ENCODE data around the gene CCL1. TPM values are rescaled to one million over a fixed set of nuclear protein-coding genes. Genes with fewer than 3 reads are reported as not detected.

Gene CCL1
- total RNA-seq, 2 donors from 2014 or later: not detected

DNA sequence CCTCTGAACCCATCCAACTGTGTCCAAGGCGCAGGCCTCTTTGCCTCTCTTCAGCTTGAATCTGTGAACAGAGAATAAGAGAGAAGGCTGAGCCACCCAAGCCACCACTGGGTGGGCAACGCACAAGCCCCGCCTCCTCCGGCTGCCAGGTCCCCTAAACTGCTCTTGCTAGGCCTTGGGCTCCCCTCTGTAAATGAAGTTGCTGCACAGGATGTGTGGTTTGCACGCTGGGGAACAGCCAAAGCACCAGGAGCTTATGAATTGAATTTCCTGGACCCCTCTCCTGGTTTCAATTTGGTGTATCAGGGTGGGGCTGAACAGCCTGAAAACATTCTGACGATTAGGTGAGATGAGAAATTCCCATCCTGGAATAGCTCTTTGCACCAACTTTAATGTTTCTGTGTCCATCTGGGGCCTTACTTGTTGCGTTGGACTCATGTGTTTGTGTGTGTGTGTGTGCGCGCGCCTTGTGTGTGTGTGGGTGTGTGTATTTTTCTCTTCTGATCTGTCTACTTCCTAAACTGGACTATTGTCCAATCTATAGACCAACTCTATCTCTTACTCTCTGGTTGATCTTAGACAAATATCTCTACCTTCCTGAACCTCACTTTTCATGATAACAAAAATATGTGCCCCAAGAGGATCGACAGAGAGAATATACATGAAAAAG lies 2.3 kb downstream of the CCL1 start:
- no peak overlapping the region for H3K9ac ChIP-seq (ENCODE audit: low read depth in 2 of 2, low read length in 2 of 2)
- H3K9me3 ChIP-seq: no peaks in the 10 kb centered on the region
- TF ChIP-seq, protein P1, sequence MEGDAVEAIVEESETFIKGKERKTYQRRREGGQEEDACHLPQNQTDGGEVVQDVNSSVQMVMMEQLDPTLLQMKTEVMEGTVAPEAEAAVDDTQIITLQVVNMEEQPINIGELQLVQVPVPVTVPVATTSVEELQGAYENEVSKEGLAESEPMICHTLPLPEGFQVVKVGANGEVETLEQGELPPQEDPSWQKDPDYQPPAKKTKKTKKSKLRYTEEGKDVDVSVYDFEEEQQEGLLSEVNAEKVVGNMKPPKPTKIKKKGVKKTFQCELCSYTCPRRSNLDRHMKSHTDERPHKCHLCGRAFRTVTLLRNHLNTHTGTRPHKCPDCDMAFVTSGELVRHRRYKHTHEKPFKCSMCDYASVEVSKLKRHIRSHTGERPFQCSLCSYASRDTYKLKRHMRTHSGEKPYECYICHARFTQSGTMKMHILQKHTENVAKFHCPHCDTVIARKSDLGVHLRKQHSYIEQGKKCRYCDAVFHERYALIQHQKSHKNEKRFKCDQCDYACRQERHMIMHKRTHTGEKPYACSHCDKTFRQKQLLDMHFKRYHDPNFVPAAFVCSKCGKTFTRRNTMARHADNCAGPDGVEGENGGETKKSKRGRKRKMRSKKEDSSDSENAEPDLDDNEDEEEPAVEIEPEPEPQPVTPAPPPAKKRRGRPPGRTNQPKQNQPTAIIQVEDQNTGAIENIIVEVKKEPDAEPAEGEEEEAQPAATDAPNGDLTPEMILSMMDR (IDR thresholded peaks at IDR 0.05): no peak
- H3K4me3 ChIP-seq: no peak overlapping the region
- intact Hi-C loops (cut with DNase I): loop anchor here (1.0 kb wide), 1 partner anchor 160 kb away; no protein-coding TSS in a partner anchor
- DNase-seq: no peak
- H3K27ac ChIP-seq: no peak overlapping the region
- no peaks in the 10 kb centered on the region for H3K27me3 ChIP-seq
- no peaks in the 10 kb centered on the region for H3K36me3 ChIP-seq
- no peaks in the 10 kb centered on the region for H3K4me1 ChIP-seq

DNA sequence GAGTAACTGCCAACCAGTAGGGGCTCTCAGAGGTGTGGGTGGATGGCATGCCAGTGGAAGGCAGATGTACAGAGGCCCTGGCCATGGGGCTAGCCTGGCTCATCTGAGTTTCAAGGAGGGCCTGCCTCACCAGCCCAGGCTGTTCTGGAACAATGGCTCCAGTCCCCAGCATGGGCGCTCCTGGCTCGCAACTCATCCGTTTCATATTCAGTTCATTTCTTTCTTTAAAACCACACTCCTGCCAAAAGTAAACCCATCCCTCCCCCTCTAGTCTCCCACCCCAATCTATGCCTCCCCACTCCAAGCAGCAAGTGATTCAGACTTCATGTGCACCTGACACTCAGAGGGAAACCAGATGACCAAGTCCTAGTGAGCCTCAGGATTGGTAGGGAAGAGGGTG lies 4.4 kb downstream of the CCL1 start:
- TF ChIP-seq, protein P1 (IDR thresholded peaks at IDR 0.05): no peak
- intact Hi-C loops (cut with DNase I): no loop called here
- Histone ChIP-seq H3K36me3 (no peaks in the 10 kb centered on the region), H3K27me3 (no peaks in the 10 kb centered on the region), H3K4me3 (no peak overlapping the region), H3K9me3 (no peaks in the 10 kb centered on the region), H3K4me1 (no peaks in the 10 kb centered on the region), H3K9ac (ENCODE audit: low read depth in 2 of 2, low read length in 2 of 2) (no peak overlapping the region), H3K27ac (no peak overlapping the region)
- DNase-seq: no peak

DNA sequence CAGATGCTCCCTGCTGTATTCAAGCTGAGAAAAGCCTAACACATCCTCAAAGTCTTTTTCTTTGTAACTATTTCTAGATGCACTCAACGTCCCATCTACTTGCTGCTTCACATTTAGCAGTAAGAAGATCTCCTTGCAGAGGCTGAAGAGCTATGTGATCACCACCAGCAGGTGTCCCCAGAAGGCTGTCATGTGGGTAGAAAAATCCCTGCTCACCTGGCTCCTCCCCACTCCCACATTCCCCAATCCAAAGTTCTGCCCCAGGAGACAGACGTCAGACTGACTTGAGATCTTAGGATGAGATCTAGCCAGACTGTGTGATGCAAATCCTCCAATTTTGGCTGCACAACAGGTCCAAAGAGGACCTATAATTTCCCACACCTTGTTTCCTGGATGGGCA lies 5.6 kb downstream of the CCL1 start:
- Histone ChIP-seq H3K9me3 (no peaks in the 10 kb centered on the region), H3K4me3 (no peak overlapping the region), H3K9ac (ENCODE audit: low read depth in 2 of 2, low read length in 2 of 2) (peak overlapping the region in 1 of 2 donors; percentile 10), H3K27me3 (no peaks in the 10 kb centered on the region), H3K4me1 (no peaks in the 10 kb centered on the region), H3K36me3 (no peaks in the 10 kb centered on the region), H3K27ac (no peak overlapping the region)
- TF ChIP-seq, protein P1 (IDR thresholded peaks at IDR 0.05): no peak
- intact Hi-C loops (cut with DNase I): no loop called here
- DNase-seq: no peak

DNA sequence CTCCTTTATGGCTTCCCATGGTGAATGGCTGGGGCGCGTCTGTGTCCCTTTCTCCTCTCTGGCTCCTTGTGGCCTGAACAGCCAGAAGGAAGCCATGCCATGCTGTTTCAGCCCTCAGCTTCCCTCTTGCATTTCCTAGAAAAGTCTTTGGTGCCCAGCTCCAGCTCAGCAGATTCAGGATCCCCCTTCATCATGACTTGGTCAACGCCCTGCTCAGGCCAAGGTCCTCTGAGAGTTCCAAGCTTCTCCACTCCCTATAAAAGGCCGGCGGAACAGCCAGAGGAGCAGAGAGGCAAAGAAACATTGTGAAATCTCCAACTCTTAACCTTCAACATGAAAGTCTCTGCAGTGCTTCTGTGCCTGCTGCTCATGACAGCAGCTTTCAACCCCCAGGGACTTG lies 6.8 kb downstream of the CCL1 start, which contains the start of gene CCL13:
CCL13 (plus strand) TSS at position 287 of the 400 bp plus-strand sequence; CDS start at position 334, 47 bp downstream.
- peak within 1 kb of the TSS in 1 of 2 donors; percentile 10 for H3K9ac ChIP-seq (ENCODE audit: low read depth in 2 of 2, low read length in 2 of 2)
- DNase-seq: no peak
- H3K27ac ChIP-seq: no peak within 1 kb of the TSS
- intact Hi-C loops (cut with DNase I): no loop called here
- no peaks in the 10 kb centered on the region for H3K9me3 ChIP-seq
- no peak within 1 kb of the TSS for H3K4me3 ChIP-seq
- TF ChIP-seq, protein P1 (IDR thresholded peaks at IDR 0.05): no peak
- H3K4me1 ChIP-seq: no peaks in the 10 kb centered on the region
- H3K36me3 ChIP-seq: no peaks in the 10 kb centered on the region
- no peaks in the 10 kb centered on the region for H3K27me3 ChIP-seq

DNA sequence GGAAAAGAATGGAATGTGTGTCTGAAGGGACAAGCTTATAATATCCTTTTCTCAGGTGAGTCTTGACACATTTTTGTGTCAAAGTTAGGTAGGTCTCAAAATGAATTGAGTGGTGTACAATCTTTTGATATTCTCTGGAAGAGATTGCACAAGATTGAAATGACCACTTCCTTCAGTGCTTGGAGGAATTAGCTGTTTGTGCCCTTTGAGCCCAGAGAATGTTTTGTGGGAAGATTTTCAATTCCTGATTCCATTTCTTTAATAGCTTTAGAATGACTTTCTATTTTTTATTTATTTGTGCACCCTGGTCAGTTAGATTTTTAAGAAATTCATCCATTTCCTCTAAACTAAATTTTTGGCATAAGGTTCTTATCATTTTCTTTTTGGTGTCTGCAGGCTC lies 8.4 kb downstream of the CCL1 start:
- Histone ChIP-seq H3K4me3 (no peak overlapping the region), H3K9me3 (no peaks in the 10 kb centered on the region), H3K36me3 (no peaks in the 10 kb centered on the region), H3K4me1 (no peaks in the 10 kb centered on the region), H3K27ac (no peak overlapping the region), H3K27me3 (no peaks in the 10 kb centered on the region), H3K9ac (ENCODE audit: low read depth in 2 of 2, low read length in 2 of 2) (no peak overlapping the region)
- TF ChIP-seq, protein P1 (IDR thresholded peaks at IDR 0.05): no peak
- no peak for DNase-seq
- intact Hi-C loops (cut with DNase I): no loop called here

Data from colonic mucosa (tissue), 4 donors.